ELR (cell line): ENCODE results near the gene BET1.
A peak's percentile ranks its signal among the peaks of the same experiment; 100 is the strongest.

Experiments
- DNase-seq: peaks from one replicate; pipeline ENCODE4 v3.0.0-alpha.2; 2015; ENCODE audit warnings: low read depth

Gene BET1

DNA sequence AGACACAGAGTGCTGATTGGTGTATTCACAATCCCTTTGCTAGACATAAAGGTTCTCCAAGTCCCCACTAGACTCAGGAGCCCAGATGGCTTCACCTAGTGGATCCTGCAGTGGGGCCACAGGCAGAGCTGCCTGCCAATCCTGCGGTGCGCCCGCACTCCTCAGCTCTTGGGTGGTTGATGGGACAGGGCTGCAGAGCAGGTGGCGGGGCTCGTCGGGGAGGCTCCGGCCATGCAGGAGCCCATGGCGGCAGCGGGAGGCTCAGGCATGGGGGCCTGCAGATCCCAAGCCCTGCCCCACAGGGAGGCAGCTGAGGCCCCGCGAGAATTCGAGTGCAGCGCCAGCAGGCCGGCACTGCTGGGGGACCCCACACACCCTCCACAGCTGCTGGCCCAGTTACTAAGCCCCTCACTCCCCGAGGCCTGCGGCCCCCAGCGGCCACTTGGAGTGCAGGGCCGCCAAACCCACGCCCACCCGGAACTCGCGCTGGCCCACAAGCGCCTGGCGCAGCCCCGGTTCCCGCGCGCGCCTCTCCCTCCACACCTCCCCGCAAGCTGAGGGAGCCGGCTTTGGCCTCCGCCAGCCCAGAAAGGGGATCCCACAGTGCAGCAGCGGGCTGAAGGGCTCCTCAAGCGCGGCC is 7.7 kb upstream of the BET1 start:
- no peak for DNase-seq

DNA sequence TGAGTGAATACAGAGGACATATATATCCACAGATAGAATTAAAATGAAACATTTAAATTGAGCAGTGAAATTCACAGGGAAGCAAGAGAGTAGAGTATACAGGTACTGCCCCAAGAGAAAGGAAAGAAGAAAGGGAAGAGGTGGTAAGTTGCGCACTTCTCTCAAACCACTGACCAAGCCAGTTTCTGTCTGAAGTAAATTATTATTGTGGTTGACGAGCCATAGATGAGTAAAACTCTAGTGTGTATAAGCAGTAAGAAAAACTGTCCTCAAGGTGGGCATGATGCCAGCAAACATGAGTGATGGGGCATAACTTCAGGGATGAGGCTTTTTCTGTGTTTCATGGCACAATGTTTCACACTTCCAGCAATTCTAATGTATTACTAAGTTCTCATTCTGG is 4.4 kb upstream of the BET1 start:
- peak; percentile 60 for DNase-seq

DNA sequence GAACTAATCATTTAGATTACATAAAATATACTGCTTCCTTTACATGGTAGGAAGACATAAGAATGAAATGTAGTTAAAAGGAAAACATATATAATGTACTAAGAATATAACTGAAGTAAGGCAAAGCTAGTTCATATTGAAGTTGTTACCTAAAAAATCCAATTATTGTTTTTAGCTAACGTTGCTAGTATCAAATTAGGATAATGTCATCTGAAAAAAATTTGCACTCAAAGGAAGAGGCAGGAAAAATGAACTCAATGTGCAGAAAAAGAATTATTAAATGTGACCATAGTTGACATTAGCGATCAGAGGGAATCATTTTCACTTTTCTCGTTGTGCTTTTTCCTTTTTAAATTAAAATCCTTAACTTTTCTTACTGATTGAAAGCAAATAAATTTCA is 1.6 kb upstream of the BET1 start:
- DNase-seq = no peak

DNA sequence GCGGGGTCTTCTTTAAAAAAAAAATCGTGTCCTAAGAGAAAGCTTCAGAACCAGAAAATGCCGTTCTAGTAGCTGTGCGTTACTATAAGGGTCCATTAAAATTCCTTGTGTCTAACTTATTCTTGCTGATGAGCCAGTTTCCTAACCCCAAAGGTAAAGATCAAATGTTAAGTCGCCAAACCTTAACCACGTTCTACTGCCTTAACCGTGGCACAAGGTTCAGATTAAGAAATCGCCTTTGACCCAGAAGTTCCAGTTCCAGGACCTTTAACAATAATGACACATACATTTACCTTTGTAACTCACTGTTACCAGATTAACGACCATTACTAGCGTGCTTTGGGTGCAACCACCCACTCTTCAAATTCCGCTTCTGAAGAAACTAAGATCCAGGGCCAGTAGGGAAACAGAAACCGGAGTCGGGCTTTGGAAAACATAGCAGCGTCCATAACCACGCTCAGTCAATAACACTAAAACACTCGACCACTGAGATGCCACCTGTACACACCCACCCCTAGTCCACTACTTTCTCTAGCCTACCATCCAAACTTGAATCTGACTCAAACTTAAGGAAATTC is 620 bp downstream of the BET1 start:
- DNase-seq = peak; percentile 31

DNA sequence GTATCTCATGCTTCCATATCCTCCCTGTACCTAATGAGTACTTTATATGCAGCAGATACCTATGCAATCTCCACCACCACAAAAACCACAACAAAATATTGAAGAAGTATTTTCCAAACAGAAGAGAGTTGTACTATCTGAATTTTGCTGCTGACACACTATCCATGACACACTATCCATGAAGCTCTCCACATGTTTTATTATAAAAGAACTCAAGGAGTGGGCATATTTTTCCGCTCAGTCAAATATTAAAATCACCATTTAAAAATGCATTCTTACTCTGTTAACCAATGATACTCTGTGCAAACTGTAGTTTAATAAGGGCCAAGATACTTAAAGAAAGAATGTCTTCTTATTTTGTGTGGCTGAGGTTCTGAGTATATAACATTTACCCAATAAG is 2.8 kb downstream of the BET1 start:
- DNase-seq = peak; percentile 52

DNA sequence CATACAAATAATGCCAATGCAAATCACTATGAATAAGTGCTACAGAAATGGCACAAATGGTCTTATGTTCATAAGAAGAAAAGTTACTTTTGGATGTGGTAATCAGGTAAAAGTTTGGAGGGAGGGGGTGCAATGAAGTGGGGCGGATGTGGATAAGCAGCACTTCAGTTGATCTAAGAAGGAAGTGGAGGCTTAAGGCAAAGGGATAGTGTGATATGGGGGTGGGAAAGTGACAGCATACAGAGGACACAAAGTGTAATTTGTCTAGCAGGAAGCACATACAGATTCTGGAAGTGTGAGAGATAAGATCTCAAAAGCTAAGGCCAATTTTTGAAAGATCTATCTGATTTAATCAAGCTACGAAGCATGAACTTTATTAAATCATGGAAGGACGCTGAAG is 6.3 kb downstream of the BET1 start:
- DNase-seq = no peak

DNA sequence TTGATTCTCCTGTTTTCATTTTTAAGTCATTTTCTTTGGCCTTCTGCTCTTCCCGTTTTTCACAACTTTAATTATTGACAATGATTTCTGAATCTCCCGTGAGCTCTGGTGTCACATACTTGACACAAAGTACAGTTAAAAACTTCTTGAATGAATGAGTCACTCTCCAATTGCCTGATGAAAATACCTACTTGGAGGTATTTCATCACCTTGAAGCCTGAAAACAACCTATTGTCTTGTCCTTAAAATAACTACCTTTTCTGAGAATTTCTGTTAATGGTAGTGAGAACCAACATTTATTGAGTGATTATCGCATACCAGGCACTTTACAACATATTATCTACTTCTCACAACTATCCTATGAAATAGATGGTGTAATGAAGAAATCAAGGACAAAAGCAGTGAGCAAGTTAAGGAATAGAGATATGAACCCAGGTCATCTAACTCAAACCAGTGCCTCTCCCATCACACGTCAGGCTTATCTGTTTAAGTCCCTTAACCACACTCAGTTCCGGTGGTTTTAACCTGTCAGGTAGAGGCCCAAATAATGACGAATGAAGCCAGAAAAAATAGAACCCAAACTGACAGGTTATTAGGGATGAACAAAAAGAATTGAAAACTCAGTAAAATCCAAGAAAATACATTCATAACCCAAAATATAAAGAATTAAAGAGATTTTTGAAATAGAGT is 11.6 kb downstream of the BET1 start:
- DNase-seq = no peak

DNA sequence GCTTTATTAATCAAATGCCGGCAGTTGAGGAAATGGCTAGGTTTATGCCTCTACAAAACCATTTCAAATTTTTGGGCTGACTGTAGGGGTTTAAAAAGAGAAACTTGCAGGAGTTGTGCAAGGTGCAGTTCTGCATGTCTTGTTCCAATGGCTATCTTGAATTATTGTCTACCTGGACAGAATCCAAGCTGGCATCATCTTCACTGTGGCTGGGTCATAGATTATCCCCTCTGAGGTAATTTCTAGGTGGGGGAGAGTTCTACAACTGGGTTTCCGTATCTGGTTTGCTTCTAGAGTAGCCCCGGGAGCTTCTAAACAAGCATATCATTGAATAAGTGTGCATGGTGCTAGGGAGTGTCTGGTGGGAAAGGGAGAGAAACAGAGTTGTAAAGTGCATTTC is 16.9 kb downstream of the BET1 start:
- DNase-seq = no peak

DNA sequence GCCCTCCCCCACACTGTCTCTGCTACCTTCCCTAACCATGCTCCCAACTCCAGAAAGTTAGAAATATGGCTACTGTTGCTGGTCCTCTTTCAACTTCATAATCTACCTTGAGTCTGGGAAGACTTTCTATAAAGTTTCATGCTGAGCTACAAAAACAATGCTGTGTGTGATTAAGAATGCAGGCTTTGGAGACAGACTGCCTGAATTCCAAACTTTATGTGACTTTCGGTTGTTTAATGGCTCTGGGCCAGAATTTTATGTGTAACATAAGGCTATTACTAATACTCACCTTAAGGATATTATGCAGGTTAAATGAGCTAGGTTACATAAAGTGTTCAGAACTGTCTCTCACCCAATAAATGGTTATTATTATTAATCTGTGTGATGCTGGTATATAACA is 19.1 kb downstream of the BET1 start:
- no peak for DNase-seq

DNA sequence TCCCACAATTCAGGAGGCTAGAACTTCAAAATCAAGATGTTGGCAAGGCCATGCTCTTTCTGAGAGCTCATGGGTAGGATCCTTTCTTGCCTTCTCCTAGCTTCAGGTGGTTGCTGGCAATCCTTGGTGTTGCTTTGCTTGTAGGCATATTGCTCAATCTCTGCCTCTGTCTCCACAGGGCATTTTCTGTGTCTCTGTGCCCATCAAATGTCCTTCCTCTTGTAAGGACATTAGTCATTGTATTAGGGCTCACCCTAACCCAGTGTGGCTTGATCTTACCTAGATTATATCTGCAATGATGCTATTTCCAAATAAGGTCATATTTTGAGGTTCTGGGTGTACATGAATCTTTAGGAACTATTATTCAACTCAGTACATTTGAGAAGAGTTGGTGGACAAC is 20.1 kb downstream of the BET1 start:
- no peak for DNase-seq

DNA sequence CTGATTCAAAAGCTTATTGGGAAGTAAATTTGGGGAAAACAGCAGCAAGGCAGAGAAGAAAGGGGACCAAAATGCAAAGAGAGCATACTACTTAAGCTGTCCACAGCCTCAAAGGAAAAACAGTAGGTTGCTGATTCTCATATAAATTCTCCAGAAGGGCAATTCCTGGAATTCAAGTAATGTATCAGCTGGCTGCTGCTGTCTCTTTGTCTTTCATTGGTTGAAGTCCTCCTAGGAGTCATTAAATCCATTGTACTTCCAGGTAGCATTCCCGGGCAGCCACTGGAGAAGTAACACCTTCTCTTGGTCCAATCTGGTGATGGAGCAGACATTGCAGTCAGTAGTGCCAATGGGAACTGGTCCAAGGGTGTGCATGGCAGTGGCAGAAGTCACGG is 22.7 kb downstream of the BET1 start:
- no peak for DNase-seq

DNA sequence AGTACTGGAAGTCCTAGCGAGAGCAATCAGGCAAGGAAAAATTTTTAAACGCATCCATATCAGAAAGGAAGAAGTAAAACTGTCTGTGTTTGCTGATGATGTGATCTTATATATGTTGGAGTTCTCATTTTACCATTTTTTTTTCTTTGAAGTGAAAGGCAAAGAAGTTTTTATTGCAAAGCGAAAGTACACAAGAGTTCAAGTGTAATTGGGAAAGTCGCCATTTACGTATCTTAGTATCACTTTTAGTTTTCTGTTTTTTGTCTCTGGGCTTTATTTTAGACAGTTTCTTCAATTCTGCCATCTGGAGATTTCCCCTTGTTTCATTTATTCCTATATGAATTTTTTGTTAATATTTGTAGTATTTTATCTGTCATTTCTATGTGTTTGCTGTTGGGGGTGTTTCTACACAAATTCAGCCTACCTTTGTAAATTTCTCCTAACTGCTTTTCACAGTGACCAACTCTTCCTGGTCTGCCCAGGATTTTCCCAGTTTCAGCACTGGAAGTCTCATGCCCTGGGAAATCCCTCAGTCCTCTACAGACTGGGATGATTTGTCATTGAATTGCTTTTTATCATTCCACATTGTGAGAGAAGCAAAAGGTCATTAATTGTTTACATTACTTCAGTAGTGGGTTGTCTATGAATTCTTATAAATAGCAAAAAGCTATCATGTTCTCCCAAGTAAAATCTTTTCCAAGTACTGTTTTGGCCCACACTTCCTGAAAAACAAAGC is 23.2 kb downstream of the BET1 start:
- no peak for DNase-seq

DNA sequence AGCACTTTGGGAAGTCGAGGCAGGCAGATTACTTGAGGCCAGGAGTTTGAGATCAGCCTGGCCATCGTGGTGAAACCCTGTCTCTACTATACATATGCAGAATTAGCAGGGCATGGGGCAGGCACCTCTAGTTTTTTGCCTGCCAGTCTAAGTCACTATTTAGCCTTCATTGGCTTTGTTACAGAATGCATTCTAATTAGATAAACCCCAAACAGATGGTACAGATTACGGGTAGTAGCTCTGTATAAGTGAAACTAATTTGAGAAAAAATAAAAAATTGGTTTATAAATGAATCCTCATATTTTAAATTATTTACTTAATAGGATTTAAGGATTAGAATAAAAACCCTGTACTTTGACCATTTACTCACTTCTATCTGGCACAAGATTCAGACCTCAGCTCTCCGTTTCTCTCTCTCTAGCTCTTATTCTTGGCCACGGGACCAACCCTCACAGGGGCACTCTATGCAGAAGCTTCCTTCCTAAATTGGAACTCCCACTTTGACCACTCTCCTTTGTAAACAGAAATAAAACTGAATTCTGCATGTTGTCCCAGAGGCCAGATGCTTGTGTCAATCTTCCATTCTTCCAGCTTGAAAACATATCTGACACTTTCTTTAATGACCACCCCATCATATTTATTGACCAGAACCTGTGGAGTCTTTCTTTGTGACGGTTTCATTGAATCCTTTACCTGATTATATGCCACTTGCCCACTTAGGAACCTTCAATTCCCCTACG is 26.8 kb downstream of the BET1 start:
- no peak for DNase-seq

DNA sequence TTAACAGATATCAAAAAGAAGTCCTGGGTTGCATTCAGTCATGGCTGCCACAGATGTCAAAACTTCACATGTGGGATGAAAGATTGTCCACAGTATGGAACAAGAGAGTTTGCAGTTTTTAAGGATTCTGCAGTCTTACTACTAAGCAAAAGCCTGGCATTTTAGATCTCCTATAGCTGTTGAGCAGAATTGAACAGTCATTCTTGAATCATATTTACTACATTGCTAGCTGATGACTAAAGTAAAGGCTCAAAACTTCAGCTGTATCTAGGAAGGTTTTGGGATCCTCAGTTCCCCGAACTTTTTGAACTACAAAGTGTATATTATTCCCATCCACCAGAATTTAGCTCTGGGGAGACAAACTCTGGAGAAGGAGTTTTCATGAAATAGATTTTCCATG is 31.0 kb downstream of the BET1 start:
- peak; percentile 79 for DNase-seq

DNA sequence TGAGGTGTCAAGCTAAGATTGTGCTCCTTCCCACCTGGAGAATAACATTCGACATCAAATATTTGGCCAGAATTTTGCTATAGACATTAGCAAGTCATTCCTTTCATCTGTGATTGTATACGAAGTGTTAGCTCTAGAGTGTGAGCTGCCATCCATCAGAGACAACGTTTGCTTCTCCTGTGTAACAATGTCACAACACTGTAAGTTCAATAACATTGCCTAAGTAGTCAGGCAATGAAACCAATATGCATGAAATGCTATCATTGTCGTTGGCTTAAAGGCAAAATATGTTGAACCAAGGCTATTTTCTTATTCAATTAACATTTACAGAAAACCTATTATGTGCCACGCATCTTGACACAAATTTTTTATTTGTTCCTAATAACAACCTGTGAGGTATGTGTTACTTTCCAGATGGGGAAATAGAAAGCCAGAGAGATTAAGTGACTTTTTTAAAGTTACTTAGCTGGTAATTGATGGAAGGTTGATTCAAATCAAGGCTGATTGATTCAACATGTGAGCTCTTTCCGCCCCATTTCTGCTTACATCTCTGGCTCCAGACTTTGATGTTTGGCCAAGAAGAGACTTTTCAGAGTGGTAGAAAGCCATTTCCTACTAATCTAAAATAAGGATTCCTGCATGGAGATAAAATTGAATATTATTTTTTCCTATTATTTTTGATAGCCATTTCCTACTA is 32.0 kb downstream of the BET1 start:
- DNase-seq = no peak

DNA sequence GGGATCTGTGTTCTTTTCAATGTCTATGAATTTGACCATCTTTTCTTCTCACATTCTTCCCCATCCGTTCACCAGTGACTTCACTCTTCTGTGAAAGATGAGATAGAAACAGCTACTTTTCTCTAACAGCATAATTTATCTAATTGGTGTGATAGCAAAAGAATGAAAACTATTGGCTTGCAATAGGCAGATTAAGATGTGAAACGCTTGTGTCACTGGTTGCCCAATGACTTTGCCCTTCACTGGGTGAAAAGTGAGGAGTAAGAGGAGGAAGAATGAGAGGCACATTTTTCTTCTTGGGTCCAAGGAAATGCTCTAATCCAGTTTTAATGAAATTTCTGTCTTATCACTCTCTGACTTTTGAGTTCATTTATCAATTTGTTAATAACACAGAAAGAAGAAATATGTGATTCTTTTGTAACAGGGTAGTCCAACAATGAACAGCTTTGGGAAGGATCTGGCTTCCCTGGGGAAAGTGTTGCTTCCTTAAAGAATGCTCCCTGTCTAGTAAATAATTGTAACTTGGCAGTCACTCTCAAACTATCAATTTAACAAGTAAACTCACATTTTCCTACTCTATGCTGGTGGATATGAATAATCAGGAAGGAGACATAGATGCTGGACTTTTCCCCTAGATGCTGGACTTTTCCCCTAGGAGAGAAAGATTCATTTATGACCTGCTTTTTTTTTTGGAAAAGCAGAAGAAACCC is 35.1 kb downstream of the BET1 start:
- no peak for DNase-seq

DNA sequence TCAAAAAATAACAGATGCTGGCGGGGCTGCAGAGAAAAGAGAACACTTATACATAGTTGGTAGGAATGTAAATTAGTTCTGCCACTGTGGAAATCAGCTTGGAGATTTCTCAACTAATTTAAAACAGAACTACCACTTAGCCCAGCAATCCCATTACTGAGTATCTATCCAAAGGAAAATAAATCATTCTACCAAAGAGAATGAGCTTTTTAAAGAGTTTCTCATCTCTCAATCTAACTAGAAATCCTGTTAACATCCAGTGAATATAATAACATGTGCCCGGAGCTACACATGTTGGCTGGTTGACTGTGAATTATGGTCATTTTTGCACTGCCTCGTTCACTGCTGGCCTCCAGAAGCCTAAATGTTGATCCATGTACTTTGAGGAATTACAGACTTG is 39.3 kb downstream of the BET1 start:
- no peak for DNase-seq

DNA sequence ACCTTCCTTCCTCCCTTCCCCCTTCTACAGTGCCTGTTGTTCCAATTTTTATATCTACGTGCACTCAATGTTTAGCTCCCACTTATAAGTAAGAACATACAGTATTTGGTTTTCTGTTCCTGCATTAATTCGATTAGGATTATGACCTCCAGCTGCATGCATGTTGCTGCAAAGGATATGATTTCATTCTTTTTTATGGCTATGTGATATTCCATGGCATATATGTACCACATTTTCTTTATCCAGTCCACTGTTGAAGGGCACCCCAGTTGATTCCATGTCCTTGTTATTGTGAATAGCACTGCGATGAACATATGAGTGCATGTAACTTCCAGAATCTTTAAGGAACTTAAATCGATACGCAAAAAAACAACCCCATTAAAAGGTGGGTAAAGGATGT is 39.9 kb downstream of the BET1 start:
- DNase-seq = no peak

DNA sequence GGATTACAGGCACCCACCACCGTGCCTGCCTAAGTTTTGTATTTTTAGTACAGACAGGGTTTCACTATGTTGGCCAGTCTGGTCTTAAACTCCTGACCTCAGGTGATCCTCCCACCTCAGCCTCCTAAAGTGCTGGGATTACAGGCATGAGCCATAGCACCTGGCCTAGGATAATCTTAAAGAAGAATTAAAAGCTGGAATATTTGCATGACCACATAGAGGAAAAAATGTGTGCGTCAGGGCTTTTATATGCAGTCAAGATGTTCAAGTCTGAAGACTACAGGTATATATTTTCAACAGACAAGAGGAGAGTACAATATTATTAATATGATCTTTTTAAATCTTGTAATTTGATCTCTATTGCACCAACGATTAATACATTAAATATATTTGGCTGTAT is 43.2 kb downstream of the BET1 start:
- no peak for DNase-seq

DNA sequence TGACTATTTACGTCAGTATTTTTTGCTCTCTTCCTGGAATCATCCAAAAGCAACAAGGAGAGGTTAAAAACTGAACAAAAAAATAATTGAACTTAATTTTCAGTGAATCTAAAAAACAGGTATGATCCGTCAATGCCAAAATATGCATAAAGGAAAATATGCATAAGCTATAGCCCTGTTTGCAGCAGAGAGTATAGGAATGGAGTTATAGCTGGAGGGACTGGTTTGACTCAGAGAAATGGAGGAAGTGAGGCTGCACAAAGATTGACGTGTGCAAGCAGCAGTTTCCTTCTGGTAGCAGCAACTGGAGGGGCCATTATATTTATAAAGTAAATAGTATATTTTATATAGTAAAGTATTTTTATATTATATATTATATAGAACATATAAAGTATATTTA is 45.5 kb downstream of the BET1 start:
- DNase-seq = peak; percentile 38

DNA sequence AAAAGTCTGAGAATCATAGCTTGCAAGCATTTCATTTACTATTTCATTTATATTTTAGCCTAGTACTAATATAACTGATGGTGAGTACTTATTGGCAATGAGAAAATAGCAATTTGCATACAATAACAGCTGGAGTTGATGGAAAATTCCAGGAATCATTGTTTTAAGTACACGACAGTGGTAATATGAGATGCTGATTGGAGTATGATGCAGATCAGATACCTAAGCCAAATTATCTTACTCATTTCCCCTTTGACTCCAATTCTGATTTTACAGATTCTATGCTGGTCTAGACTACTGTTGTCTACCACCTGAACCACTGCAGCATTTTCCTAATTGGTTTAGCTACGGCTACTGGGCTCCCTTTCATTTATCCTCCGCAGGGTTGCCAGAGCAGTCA is 45.9 kb downstream of the BET1 start:
- DNase-seq = peak; percentile 55
